ENCODE results near the gene MTHFD2L.

- TF ChIP-seq CTCF (IDR thresholded peaks at IDR 0.05; ENCODE audit: insufficient read depth, low read depth, low read length) (no peak), EZH2 (IDR thresholded peaks at IDR 0.05; ENCODE audit: insufficient read depth, low read length) (no peak)
Measured at GRCh38 chr4:74175379-74175778, 17.5 kb downstream of the MTHFD2L start.
